Measurements from ENCODE around the gene GAS6.

GRCh38 chr13:113865427-113865826 is 1.6 kb upstream of the GAS6 start:
- TF ChIP-seq POLR2AphosphoS5 (IDR thresholded peaks at IDR 0.05; ENCODE audit: low read depth, low read length) (no peak), CTCF (IDR thresholded peaks at IDR 0.05) (no peak), REST (IDR thresholded peaks at IDR 0.05; ENCODE audit: insufficient read depth in 1 of 2, low read depth in 2 of 2, low read length in 1 of 2) (no peak), TCF7L2 (IDR thresholded peaks at IDR 0.05; ENCODE audit: low read depth, low read length) (no peak), SIN3A (IDR thresholded peaks at IDR 0.05; ENCODE audit: borderline replicate concordance, insufficient read depth, low read depth, low read length) (no peak)
